Measurements from ENCODE around the gene ZNF8.

ZNF8 gene

GRCh38 chr19:58261968-58262921, 16.5 kb upstream of the ZNF8 start:
- TF ChIP-seq, protein P1, sequence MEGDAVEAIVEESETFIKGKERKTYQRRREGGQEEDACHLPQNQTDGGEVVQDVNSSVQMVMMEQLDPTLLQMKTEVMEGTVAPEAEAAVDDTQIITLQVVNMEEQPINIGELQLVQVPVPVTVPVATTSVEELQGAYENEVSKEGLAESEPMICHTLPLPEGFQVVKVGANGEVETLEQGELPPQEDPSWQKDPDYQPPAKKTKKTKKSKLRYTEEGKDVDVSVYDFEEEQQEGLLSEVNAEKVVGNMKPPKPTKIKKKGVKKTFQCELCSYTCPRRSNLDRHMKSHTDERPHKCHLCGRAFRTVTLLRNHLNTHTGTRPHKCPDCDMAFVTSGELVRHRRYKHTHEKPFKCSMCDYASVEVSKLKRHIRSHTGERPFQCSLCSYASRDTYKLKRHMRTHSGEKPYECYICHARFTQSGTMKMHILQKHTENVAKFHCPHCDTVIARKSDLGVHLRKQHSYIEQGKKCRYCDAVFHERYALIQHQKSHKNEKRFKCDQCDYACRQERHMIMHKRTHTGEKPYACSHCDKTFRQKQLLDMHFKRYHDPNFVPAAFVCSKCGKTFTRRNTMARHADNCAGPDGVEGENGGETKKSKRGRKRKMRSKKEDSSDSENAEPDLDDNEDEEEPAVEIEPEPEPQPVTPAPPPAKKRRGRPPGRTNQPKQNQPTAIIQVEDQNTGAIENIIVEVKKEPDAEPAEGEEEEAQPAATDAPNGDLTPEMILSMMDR (conservative IDR thresholded peaks at IDR 0.05) = no peak
- no peak for TF ChIP-seq ZFX (IDR thresholded peaks at IDR 0.05)

GRCh38 chr19:58262922-58263296, 15.8 kb upstream of the ZNF8 start:
- TF ChIP-seq, protein P1 (conservative IDR thresholded peaks at IDR 0.05) = no peak
- TF ChIP-seq ZFX (IDR thresholded peaks at IDR 0.05) = no peak
- no peak overlapping the region for H3K27ac ChIP-seq

More at GRCh38 chr19:58261968-58262921, 16.5 kb upstream of the ZNF8 start:
- H3K27ac ChIP-seq = no peak overlapping the region

GRCh38 chr19:58265100-58265499, 13.7 kb upstream of the ZNF8 start:
- TF ChIP-seq, protein P1 (conservative IDR thresholded peaks at IDR 0.05) = no peak
- no peak for TF ChIP-seq ZFX (IDR thresholded peaks at IDR 0.05)
- no peak overlapping the region for H3K27ac ChIP-seq

DNA sequence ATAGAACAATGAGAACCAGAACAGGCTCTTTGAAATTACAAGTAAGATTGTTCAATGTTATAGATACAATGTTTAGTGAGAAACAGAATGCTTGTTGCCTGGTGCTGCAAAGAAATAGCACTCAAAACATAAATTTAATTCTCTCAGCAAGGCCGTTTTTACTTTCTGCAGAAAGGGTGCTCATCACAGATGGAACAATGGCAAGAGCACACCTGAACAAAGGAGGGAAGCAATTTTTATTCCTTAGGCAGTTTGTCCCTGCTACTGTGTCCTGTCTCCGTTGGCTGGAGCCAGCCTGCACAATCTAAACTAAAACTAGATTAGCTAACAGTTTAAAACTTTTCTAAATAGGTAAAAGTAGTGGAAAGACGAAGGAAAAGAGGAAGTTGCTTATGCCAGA, 10.4 kb upstream of the ZNF8 start:
- TF ChIP-seq, protein P1 (conservative IDR thresholded peaks at IDR 0.05) = no peak
- no peak for TF ChIP-seq ZFX (IDR thresholded peaks at IDR 0.05)
- no peak overlapping the region for H3K27ac ChIP-seq

- H3K27ac ChIP-seq = no peak overlapping the region
- no peak for TF ChIP-seq ZFX (IDR thresholded peaks at IDR 0.05)
- TF ChIP-seq, protein P1 (conservative IDR thresholded peaks at IDR 0.05) = no peak
Observed at GRCh38 chr19:58274771-58275201, 4.0 kb upstream of the ZNF8 start.

GRCh38 chr19:58275564-58275963, 3.2 kb upstream of the ZNF8 start:
- TF ChIP-seq, protein P1 (conservative IDR thresholded peaks at IDR 0.05) = no peak
- no peak for TF ChIP-seq ZFX (IDR thresholded peaks at IDR 0.05)
- H3K27ac ChIP-seq = no peak overlapping the region

DNA sequence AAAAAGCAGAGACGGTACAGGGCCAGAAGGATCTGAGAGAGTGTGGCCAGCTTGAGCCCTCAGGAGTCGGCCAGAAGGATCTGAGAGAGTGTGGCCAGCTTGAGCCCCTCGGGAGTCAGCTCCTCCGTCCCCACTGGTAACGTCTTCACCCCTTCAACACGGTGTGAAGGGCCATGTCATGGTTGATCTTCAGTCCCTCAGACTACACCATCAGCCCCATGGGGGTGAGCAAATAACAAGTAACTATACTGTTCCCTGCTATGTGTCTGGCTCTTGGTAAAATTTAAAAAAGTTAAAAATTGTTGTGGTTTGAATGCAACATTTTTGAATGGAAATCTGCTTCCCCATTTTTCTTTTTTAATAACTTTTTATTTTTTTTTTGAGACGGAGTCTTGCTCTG, 1.6 kb upstream of the ZNF8 start:
- no peak overlapping the region for H3K27ac ChIP-seq
- TF ChIP-seq, protein P1 (conservative IDR thresholded peaks at IDR 0.05) = no peak
- no peak for TF ChIP-seq ZFX (IDR thresholded peaks at IDR 0.05)

Measured in C4-2B (cell line).